HS-27A (cell line): ENCODE measurements around the gene SOBP.

ENCODE experiments used
- DNase-seq: peaks from one replicate; pipeline ENCODE4 v3.0.0-alpha.2; 2012; ENCODE audit warnings: low read depth, missing footprints

The SOBP gene

GRCh38 chr6:107638493-107638892 lies 148.6 kb downstream of the SOBP start:
- no peak for DNase-seq

- DNase-seq: no peak
These were observed 149.6 kb downstream of the SOBP start for GRCh38 chr6:107639511-107639910.

DNA sequence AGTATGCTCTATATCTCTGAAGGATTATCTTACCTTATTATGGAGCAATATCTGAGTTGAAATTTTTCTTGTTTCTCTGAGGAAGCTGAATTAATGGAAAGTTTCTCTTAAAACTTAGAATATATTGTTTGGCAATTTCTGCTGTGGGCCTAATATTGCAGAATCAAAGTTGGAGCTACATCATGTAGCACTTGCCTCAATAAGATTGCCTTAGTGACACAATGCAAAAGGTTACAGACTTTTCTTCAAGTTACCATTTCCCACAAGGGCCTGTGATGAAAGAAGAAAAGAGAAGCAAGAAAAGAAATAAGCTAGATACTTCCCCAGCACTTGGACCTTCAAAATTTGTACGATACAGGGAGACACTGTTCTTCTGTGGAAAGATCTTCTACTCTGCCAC lies 151.2 kb downstream of the SOBP start:
- DNase-seq: no peak

GRCh38 chr6:107641500-107641941 lies 151.6 kb downstream of the SOBP start:
- DNase-seq: no peak

DNA sequence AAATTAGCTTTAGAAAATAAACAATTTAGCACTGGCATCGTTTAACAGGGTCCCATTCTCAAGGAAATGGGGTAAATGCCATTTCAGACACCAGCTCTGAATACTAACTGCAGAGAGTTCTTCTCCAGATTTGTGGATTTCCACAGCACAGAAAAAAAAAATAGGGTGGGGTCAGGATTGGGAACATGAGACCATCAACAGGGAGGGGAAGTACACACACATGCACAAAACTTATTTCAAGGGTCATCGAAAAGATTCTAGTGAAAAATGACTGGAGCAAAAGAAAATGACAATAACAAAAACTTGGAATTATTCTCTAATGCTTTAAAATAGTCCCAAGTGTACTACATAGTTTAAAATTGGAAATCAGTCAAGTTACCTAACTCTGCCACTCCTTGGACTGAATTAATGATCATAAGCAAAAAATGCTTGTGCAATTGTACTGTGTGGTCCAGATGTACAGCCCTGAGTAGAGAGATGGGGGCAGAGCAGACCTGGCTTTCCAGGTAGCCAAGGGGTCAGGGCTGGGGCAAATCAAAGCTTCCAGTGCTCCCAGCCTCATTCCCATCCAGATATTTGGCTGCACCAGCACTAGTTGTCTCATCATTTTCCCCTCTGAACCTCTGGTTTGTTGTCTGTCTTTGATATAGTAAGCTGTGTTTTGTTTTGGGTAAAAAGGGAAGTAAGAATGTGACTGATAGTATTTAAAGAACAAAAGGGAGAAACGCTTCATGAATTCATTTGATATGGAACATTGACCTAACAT lies 152.4 kb downstream of the SOBP start:
- DNase-seq: no peak

DNA sequence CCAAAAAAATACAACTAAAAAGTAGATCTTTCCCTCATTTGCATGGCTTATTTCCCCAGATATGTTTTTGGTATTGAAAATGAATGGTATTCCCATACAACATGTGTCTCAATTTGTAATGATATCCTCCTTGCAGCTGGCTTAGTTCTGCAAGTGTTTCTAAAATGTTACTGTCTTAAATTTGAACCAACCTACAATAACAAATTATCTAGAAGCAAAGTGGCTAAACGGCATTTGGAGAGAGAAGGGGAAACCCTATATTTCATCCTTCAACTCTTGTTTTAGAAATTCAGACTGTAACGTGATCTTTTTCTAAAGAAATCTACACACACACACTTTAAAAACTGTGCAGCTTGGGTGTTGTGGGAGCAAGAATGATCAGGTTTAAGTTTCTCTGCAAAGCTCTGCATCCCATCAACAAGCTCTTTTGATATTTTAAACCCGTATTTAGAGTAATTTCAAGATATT lies 153.0 kb downstream of the SOBP start:
- DNase-seq: no peak

DNA sequence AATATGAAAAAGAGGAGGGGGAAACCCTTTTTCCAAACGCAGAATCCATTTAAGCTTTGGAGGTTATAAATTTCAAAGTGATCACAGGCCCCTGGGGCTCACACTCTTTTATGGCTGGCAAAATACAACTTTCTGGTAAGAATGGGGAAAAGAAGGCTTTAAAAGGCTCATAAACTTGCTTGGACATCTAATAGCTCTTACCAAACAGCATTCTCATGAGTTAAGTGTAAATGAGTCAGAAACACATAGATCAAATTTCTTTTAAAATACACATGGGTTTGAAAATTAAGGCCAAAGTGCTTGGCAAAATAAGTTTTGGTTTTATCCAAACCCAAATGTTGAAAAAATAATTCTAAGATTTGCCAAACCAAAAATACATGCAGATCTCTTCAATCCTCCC lies 154.6 kb downstream of the SOBP start:
- DNase-seq: no peak

DNA sequence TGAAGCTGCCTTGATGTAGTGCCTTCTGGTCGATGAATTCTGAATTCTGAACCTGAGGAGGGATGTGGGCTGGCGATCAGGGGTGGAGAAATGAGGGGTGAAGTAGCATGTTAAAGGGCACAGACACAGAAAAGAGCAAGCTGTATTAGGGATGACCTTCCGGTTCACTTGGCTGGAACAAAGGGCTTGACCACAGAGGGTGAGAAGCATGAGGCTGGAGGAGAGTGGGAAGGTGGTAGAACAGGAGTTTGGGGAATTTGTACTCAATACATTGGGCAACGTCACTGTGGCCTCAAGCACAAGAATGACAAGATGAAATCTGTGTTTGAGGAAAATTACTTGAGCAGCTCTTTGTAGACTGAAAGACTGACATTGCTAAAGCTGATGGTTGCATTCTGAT lies 155.8 kb downstream of the SOBP start:
- DNase-seq: no peak

GRCh38 chr6:107646176-107646575 lies 156.3 kb downstream of the SOBP start:
- DNase-seq: no peak

- DNase-seq: no peak
These were observed 157.0 kb downstream of the SOBP start for GRCh38 chr6:107646776-107647438.

- DNase-seq: no peak
These were observed 157.6 kb downstream of the SOBP start for GRCh38 chr6:107647439-107647948.

DNA sequence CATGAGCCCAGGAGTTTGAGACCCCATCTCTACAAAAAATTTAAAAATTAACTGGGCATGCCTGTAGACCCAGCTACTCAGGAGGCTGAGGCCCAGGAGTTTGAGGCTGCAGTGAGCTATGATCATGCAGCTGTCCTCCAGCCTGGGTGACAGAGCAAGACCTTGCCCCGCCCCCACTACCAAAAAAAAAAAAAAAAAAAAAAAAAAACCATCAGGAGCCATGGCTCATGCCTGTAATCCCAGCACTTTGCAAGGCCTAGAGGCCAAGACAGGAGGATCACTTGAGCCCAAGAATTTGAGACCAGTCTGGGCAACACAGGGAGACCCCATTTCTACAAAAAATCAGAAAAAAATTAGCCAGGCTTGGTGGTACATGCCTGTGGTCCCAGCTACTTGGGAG lies 159.1 kb downstream of the SOBP start:
- no peak for DNase-seq

GRCh38 chr6:107652526-107653182 lies 162.7 kb downstream of the SOBP start:
- DNase-seq: no peak

DNA sequence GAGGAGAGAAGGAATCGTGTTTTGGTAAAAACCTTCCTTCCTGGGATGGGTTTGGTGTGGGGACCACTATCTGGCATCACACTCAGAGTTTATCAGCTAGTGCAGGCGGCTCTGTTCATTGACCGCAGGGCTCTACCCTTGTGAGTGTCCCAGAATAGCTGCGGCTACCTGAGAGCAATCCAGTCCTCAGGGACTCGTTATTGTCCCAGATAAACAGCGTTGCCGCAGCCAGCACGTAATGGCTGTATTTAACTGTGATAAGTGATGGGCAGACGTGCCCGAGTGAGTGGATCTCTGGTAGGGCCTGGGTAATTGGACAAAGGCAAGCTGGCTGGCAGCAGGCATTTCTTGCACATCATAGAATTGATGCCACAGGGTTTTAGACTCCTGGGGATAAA lies 163.3 kb downstream of the SOBP start:
- DNase-seq: no peak

DNA sequence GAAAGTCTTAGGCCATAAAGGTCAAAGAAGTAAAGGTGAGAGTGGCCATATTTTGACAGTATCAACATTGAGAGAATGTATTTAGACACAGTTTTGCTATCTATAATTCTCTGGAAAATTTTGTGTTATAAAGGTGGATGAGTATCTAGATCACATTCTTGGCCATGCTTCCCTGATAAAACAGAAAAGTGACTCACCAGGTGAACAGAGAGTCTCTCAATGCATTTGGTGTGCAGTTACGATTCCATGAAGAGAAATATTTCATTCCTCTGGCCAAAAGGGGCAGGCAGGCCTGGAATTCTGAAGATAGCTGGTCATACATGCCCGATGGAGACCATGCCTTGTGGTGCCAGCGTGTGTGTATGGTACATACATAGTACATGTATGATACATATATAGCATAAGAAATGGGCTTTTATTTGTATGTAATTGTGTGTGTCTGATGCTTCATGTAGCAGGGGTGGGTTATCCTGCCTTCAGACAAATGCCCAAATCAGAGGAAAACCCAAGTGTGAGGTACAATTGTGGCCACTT lies 164.0 kb downstream of the SOBP start:
- no peak for DNase-seq

DNA sequence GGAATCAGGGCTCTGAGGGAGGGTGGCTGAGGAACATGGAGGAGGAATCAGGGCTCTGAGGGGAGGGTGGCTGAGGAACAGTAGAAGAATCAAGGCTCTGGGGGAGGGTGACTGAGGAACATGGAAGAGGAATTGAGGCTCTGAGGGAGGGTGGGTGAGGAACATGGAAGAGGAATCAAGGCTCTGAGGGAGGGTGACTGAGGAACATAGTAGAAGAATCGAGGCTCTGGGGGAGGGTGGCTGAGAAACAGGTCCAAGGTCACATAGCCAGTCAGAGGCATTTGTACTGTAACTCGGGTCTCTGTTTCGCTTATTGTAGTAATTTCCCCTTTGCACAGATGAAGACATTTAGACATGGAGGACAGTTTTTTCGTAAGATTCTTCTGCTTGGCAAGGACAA lies 164.8 kb downstream of the SOBP start:
- no peak for DNase-seq

DNA sequence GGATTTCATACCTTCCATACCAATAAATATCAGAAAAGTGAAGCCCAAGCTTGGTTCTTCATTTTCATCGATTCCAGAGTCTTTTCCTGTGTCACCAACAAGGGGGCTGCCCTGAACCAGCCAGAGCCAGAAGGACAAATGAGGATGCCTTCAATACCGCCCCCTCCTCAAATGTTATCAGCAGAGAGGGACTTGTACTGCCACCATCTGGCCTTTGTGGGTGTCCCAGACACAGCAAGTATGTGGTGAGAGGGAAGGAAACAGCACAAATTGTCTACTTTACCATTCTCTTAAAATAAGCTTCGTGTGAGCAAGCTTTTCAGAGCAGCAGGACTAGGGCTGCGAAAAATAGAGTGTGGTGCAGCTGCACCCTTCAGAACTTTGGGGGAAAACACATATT lies 165.3 kb downstream of the SOBP start:
- DNase-seq: no peak

- no peak for DNase-seq
These were observed 165.9 kb downstream of the SOBP start for GRCh38 chr6:107655864-107656263.

DNA sequence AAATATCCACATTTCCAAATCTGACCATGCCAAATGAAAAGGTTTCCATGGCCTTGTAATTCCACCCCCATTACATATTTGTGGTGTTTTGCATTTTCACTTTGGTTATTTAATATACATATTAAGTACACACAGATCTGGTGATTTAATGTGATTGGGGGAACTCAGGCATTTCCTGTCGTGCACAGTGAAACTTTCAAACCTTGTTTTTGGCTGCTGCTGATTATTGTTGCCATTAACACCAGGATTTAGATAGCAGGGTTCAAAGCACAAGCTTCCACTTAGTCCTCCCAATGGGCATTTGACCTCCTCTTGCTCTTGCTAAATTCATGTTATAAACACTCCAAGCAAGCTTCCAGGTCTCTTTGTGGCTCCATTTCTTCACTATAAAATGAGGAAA lies 166.5 kb downstream of the SOBP start:
- DNase-seq: no peak

DNA sequence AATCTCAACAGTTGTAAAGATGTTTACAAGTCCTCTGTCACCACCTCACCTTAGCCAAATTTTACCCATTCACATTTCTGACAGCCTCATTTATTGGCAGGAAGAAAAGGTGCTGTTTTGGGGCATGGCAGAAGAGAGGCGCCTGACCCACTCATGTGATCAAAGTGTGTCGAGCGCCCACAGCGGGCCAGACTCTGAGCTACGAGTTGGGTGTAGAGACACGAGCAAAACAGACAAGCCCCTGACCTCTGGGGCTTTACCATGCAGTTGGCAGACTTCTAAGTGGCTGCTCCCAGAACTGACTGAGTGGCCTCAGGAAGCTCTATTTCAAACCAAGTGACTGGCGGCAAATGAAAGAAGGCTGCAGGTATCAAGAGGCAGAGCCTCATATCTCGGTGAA lies 167.0 kb downstream of the SOBP start:
- DNase-seq: no peak

- DNase-seq: no peak
These were observed 167.4 kb downstream of the SOBP start for GRCh38 chr6:107657373-107657754.

DNA sequence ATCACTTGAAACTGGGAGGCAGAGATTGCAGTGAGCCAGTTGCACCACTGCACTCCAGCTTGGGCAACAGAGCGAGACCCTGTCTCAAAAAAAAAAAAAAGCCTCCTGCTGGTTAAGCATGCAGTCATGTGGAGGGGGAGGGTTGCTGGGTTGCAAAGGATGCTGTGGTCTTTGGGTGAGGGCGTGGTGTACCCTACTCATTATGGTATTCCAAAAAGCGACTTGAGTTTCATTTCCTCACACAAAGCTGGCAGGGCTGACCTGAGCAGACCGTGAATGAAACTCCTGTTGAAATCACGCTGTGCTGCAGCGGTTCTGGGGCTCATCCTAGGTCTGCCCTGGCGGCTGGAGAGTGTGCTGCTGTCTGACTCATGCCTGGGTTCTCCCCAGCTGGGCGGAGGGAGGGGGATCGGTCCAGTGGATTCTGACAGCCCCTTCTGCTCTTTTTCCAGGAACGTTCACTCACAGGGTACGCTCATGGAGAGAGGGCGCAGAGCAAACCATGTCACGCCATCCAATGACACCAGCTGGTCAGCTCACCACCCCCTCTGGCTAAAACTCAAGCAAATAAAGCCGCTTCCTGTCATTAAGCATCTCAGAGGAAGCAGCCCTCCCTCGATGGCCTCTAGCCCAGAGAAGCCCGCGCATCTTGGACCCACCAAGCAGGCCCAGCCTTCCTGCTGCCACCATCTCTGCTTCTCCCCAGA lies 168.0 kb downstream of the SOBP start:
- no peak for DNase-seq
